Kidney (tissue), 14 donors: Measurements from ENCODE around the gene IL17REL. TPM values are rescaled to one million over a fixed set of nuclear protein-coding genes. Genes with fewer than 3 reads are reported as not detected.

Source experiments
- DNase-seq, 5 donors: peaks; one replicate each; pipeline ENCODE4 v3.0.0-alpha.2; 2013 to 2020
- FAIRE-seq: peaks from 2 replicates; lab custom pipeline; 2012; peaks lifted over from hg19 to GRCh38; lab: Jason Lieb, UNC
- H3K27ac ChIP-seq, 2 donors: one replicate each; pipeline ENCODE4 v1.7.0; 2013; ENCODE audit warnings: low read depth in 2 of 2, low read length in 2 of 2, inconsistent platforms in 1 of 2
- H3K27me3 ChIP-seq: one replicate; pipeline ENCODE4 v1.7.1; 2013; ENCODE audit warnings: low read length, inconsistent platforms; ENCODE audit not compliant: control insufficient read depth, insufficient read depth
- H3K36me3 ChIP-seq, 3 donors: one replicate each; pipeline versions ENCODE4 v1.7.0 to v1.7.1; 2013; ENCODE audit warnings: low read length in 3 of 3, control low read depth in 1 of 3, inconsistent platforms in 1 of 3; ENCODE audit not compliant: insufficient read depth in 3 of 3, control insufficient read depth in 2 of 3
- H3K4me1 ChIP-seq, 3 donors: one replicate each; pipeline versions ENCODE4 v1.7.0 to v1.7.1; 2013; ENCODE audit warnings: low read length in 3 of 3, inconsistent platforms in 1 of 3, low read depth in 1 of 3; ENCODE audit not compliant: control insufficient read depth in 2 of 3, insufficient read depth in 2 of 3
- H3K4me3 ChIP-seq, 3 donors: one replicate each; pipeline versions ENCODE4 v1.7.0 to v1.8.1; 2013; ENCODE audit warnings: low read length in 3 of 3, control low read depth in 1 of 3, inconsistent platforms in 1 of 3
- H3K9ac ChIP-seq, 3 donors: one replicate each; pipeline versions ENCODE4 v1.7.0 to v1.7.1; 2013; ENCODE audit warnings: low read length in 3 of 3, control low read depth in 1 of 3, inconsistent platforms in 1 of 3
- H3K9me3 ChIP-seq, 3 donors: one replicate each; pipeline versions ENCODE4 v1.7.0 to v1.7.1; 2013; ENCODE audit warnings: low read length in 3 of 3, control low read depth in 1 of 3, inconsistent platforms in 1 of 3; ENCODE audit not compliant: control insufficient read depth in 2 of 3, insufficient read depth in 1 of 3
- CTCF ChIP-seq: IDR thresholded peaks from 3 replicates; pipeline ENCODE4 v1.5.1; 2012; ENCODE audit warnings: mild to moderate bottlenecking, moderate library complexity, borderline replicate concordance; ENCODE audit not compliant: insufficient read depth; ENCODE audit errors: extremely low read depth
- intact Hi-C: fragments of 100-400 bp; cut with DNase I; formaldehyde crosslinking; loops from one replicate; pipeline ENCODE4 v1.11.1; 2022
- polyA plus RNA-seq: library from polyadenylated mRNA; stranded (reverse); fragments of 350-450 nt; fragmentation: Illumina TruSeq; extraction: RNeasy Lipid Tissue Mini Kit (QIAGEN cat#74804); gene quantifications from one replicate; pipeline ENCODE4 v1.2.3, GENCODE V29; 2014; ENCODE audit warnings: low read depth, low replicate concordance; ENCODE audit not compliant: insufficient read depth
- total RNA-seq: library from RNA; stranded (reverse); fragmentation: NEBNext Ultra II Directional; extraction: Animal tissue kit (Norgen Biotek cat#: 25700); gene quantifications from one replicate; pipeline ENCODE4 v1.2.1, GENCODE V29; 2021
- donor health status: control.
- donor health status: control.
- donor health status: control.
- donor health status: control.
- donor health status: control.
- donor health status: DM: yes; HTN: yes; CAD: no.
- donor health status: Normal renal cell carcinoma (clear cell type).

Gene IL17REL
- total and polyA plus RNA-seq, 2 donors from 2014 or later = 0.16 TPM; not detected in 1

- no peak overlapping the region for H3K27ac ChIP-seq
- H3K4me3 ChIP-seq = no peak overlapping the region
- DNase-seq (peak in 1 of 5 donors; percentile 50), FAIRE-seq (no peak)
- H3K27me3 ChIP-seq = peaks cover 2% of the 10 kb centered on the region
- no peak for TF ChIP-seq CTCF
- H3K9me3 ChIP-seq = no peaks in the 10 kb centered on the region
- intact Hi-C loops = no loop called here
- no peaks in the 10 kb centered on the region for H3K4me1 ChIP-seq
- no peaks in the 10 kb centered on the region for H3K36me3 ChIP-seq
- H3K9ac ChIP-seq = no peak overlapping the region
Observed at GRCh38 chr22:50025993-50026392, 13.4 kb upstream of the IL17REL start.

- Histone ChIP-seq H3K9ac (no peak overlapping the region), H3K4me1 (no peaks in the 10 kb centered on the region), H3K27me3 (peaks cover 2% of the 10 kb centered on the region), H3K4me3 (no peak overlapping the region), H3K9me3 (peaks cover 0 to 8% (median 0%) of the 10 kb centered on the region in 3 donors), H3K27ac (no peak overlapping the region), H3K36me3 (no peaks in the 10 kb centered on the region)
- DNase-seq (no peak), FAIRE-seq (no peak)
- intact Hi-C loops = no loop called here
- TF ChIP-seq CTCF = no peak
Observed at GRCh38 chr22:50022171-50022819, 9.7 kb upstream of the IL17REL start.

DNA sequence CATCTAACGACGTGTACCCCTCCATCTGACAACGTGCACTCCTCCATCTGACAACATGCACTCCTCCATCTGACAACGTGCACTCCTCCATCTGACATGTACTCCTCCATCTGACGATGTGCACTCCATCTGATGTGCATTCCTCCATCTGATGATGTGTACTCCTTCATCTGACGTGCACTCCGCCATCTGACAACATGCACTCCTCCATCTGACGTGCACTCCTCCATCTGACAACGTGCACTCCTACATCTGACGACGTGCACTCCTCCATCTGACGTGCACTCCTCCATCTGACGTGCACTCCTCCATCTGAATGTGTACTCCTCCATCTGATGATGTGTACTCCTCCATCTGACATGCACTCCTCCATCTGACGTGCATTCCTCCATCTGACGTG, 8.0 kb upstream of the IL17REL start:
- intact Hi-C loops = no loop called here
- DNase-seq = no peak

More for the DNA sequence above, 8.0 kb upstream of the IL17REL start:
- Histone ChIP-seq H3K9me3 (peaks cover 0 to 8% (median 0%) of the 10 kb centered on the region in 3 donors), H3K4me3 (no peak overlapping the region), H3K9ac (no peak overlapping the region), H3K27ac (no peak overlapping the region), H3K27me3 (peaks cover 2% of the 10 kb centered on the region), H3K4me1 (no peaks in the 10 kb centered on the region), H3K36me3 (no peaks in the 10 kb centered on the region)
- TF ChIP-seq CTCF = no peak
- FAIRE-seq = no peak
